ENCODE data around the gene KATNBL1. TPM values are rescaled to one million over a fixed set of nuclear protein-coding genes. Genes with fewer than 3 reads are reported as not detected.

The KATNBL1 gene
- total RNA-seq, 3 donors from 2014 or later (not counting 1 experiment from before 2014, with no cell fraction given) = 24.0 to 33.8 (median 26.1) TPM

DNA sequence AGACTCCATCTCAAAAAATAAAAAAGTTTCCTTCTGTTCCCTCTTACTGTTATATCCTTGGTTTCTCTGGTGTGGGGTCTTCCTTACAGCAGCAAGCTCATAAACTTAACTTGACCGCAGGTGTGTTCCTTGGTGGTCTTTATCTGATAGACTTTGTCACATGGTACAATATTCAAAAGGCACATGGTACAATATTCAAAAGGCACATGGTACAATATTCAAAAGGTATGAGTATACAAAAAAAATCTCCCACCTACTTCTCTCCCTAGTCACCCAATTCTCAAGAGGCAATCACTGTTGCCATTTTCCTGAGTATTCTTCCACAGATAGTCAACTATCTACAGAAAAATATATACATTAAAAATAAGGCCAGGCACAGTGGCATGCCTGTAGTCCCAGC lies 103.5 kb downstream of the KATNBL1 start:
- Mint-ChIP-seq H3K36me3 (no peaks in the 10 kb centered on the region), H3K4me3 (no peak overlapping the region)

DNA sequence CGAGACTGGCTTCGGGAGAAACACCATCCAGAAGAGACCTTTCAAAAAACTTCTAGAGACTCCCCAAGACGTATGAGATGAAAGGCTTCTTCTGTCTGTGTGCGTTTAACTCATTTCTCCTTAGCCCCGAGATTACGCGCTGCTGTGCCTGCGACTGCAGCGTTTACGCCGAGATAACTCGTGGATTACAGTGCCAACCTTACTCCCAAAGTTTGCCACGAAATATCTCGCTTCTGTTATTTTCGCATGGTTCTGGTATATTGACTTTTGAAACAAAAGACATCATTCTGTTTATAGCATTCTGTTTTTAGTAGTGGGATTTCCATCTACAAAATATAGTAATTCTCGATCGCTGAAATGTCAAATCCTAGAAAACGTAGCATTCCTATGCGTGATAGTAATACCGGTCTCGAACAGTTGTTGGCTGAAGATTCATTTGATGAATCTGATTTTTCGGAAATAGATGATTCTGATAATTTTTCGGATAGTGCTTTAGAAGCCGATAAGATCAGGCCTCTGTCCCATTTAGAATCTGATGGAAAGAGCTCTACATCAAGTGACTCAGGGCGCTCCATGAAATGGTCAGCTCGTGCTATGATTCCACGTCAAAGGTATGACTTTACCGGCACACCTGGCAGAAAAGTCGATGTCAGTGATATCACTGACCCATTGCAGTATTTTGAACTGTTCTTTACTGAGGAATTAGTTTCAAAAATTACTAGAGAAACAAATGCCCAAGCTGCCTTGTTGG lies 107.5 kb downstream of the KATNBL1 start:
- ATAC-seq (peak in 1 of 3 donors; percentile 27), DNase-seq (no peak)
- TF ChIP-seq, protein P1, sequence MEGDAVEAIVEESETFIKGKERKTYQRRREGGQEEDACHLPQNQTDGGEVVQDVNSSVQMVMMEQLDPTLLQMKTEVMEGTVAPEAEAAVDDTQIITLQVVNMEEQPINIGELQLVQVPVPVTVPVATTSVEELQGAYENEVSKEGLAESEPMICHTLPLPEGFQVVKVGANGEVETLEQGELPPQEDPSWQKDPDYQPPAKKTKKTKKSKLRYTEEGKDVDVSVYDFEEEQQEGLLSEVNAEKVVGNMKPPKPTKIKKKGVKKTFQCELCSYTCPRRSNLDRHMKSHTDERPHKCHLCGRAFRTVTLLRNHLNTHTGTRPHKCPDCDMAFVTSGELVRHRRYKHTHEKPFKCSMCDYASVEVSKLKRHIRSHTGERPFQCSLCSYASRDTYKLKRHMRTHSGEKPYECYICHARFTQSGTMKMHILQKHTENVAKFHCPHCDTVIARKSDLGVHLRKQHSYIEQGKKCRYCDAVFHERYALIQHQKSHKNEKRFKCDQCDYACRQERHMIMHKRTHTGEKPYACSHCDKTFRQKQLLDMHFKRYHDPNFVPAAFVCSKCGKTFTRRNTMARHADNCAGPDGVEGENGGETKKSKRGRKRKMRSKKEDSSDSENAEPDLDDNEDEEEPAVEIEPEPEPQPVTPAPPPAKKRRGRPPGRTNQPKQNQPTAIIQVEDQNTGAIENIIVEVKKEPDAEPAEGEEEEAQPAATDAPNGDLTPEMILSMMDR (IDR thresholded peaks at IDR 0.05) = no peak
- no peaks in the 10 kb centered on the region for H3K36me3 Mint-ChIP-seq
- H3K27me3 ChIP-seq (ENCODE audit: control insufficient read depth, insufficient read depth, low read length) = no peaks in the 10 kb centered on the region
- H3K27me3 Mint-ChIP-seq (ENCODE audit: low read depth in 2 of 2) = no peaks in the 10 kb centered on the region
- H3K27ac ChIP-seq (ENCODE audit: low read length) = peak overlapping the region; percentile 96
- 26% methylated on average over 28 of the region's 29 CpGs for WGBS (ENCODE audit: insufficient coverage)
- peaks cover 35% of the 10 kb centered on the region in 2 donors for H3K4me1 Mint-ChIP-seq
- no peaks in the 10 kb centered on the region for H3K36me3 ChIP-seq (ENCODE audit: control insufficient read depth, insufficient read depth, low read length)
- H3K9me3 Mint-ChIP-seq = no peaks in the 10 kb centered on the region
- peak overlapping the region; percentile 96 for H3K4me3 Mint-ChIP-seq
- H3K4me1 ChIP-seq (ENCODE audit: control insufficient read depth, insufficient read depth, low read length) = peaks cover 4% of the 10 kb centered on the region
- H3K9me3 ChIP-seq (ENCODE audit: control insufficient read depth, insufficient read depth, low read length) = no peaks in the 10 kb centered on the region
- peak overlapping the region; percentile 91 for H3K4me3 ChIP-seq (ENCODE audit: low read length)
- H3K27ac Mint-ChIP-seq = peak overlapping the region; percentile 99 to 100
- intact Hi-C loops (cut with micrococcal nuclease) = loop anchor here (2.0 to 5.0 kb wide), 2 partner anchors 64 to 235 kb away; partner anchors contain the start of genes AVEN and SLC12A6

More for the DNA sequence above, 103.5 kb downstream of the KATNBL1 start:
- Histone ChIP-seq H3K36me3 (ENCODE audit: control insufficient read depth, insufficient read depth, low read length) (no peaks in the 10 kb centered on the region), H3K27ac (ENCODE audit: low read length) (no peak overlapping the region), H3K4me3 (ENCODE audit: low read length) (no peak overlapping the region), H3K4me1 (ENCODE audit: control insufficient read depth, insufficient read depth, low read length) (peaks cover 4% of the 10 kb centered on the region), H3K27me3 (ENCODE audit: control insufficient read depth, insufficient read depth, low read length) (no peaks in the 10 kb centered on the region), H3K9me3 (ENCODE audit: control insufficient read depth, insufficient read depth, low read length) (no peaks in the 10 kb centered on the region)
- H3K27ac Mint-ChIP-seq = no peak overlapping the region
- 100% methylated on average over 1 of the region's 1 CpG for WGBS (ENCODE audit: insufficient coverage)
- intact Hi-C loops (cut with micrococcal nuclease) = no loop called here
- DNase-seq = no peak
- H3K4me1 Mint-ChIP-seq = peaks cover 11 to 14% of the 10 kb centered on the region in 2 donors
- TF ChIP-seq, protein P1 (IDR thresholded peaks at IDR 0.05) = no peak
- ATAC-seq = no peak
- H3K27me3 Mint-ChIP-seq (ENCODE audit: low read depth in 2 of 2) = no peaks in the 10 kb centered on the region
- no peaks in the 10 kb centered on the region for H3K9me3 Mint-ChIP-seq

DNA sequence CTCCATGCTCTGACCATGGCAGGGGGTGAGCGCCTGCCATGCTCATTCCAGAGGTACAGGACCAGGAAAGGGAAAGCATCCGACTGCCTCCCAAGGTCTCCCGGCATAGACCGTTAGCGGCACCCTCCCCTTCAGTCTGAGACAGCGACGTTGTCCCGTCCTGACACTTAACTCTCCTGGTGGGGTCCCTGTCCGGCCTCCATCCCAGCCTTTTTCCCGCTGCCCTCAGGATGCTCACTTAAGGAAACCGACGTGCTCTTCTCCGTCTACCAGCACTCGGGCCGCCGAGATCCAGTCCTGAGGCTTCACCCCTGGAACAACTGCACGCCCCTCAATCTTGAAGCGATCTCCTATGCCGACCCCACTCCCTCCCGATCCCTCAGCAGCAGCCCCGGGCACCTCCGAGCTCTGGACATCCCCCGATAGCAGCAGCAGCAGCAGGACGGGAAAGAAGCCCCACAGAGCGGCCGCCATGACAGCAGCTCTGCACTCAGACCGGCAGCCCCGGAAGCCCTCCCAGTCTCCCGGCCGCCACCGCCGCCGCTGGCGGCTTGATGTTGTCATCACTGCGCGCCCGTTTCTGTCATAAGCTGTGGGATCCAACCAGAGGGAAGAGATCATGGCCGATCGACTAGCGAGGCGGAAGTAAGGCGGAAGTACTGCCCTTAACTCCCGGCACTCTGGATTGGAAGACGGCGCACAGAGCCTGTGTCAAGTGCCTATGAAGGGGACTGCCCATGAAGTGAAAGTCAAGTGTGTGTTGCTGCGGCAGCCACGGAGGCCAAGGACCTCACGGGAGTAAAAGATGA lies 108.3 kb downstream of the KATNBL1 start, which contains the start of the genes EMC7 and PGBD4:
Gene EMC7 (minus strand): TSS at position 497 of the 809 bp plus-strand sequence. CDS start 23 bp downstream, at position 474.
Gene PGBD4 (plus strand): TSS at position 718 of the 809 bp plus-strand sequence. CDS start 449 bp downstream, outside the sequence.
- H3K4me3 Mint-ChIP-seq = peak within 1 kb of the TSS; percentile 96
- Histone ChIP-seq H3K9me3 (ENCODE audit: control insufficient read depth, insufficient read depth, low read length) (no peaks in the 10 kb centered on the region), H3K36me3 (ENCODE audit: control insufficient read depth, insufficient read depth, low read length) (no peaks in the 10 kb centered on the region), H3K4me1 (ENCODE audit: control insufficient read depth, insufficient read depth, low read length) (peaks cover 4% of the 10 kb centered on the region), H3K4me3 (ENCODE audit: low read length) (peak within 1 kb of the TSS; percentile 91), H3K27me3 (ENCODE audit: control insufficient read depth, insufficient read depth, low read length) (no peaks in the 10 kb centered on the region), H3K27ac (ENCODE audit: low read length) (peak within 1 kb of the TSS; percentile 96)
- H3K27ac Mint-ChIP-seq = peak within 1 kb of the TSS; percentile 99 to 100
- DNase-seq = peak; percentile 99
- H3K36me3 Mint-ChIP-seq = no peaks in the 10 kb centered on the region
- peaks cover 35% of the 10 kb centered on the region in 2 donors for H3K4me1 Mint-ChIP-seq
- peak; percentile 95 to 99 (median 98) for ATAC-seq
- H3K9me3 Mint-ChIP-seq = no peaks in the 10 kb centered on the region
- no peaks in the 10 kb centered on the region for H3K27me3 Mint-ChIP-seq (ENCODE audit: low read depth in 2 of 2)
- under 1% methylated on average over 48 of the region's 48 CpGs for WGBS (ENCODE audit: insufficient coverage)
- TF ChIP-seq, protein P1 (IDR thresholded peaks at IDR 0.05) = no peak
- intact Hi-C loops (cut with micrococcal nuclease) = loop anchor here (1.0 to 5.0 kb wide), 4 partner anchors 63 to 265 kb away; partner anchors contain the start of genes AVEN, EMC4, LPCAT4 and SLC12A6

All from natural killer cell (primary cell).